GM19035 (cell line): Measurements from ENCODE around the gene NDUFB11.

Source experiments
- ATAC-seq: cut with Tn5 transposase; IDR thresholded peaks from one replicate; pipeline ENCODE4 v1.9.1; 2021; ENCODE audit not compliant: unreplicated experiment

Gene NDUFB11

GRCh38 chrX:47144626-47145394 is at the start of gene NDUFB11, which contains the start of gene RBM10:
Gene NDUFB11, minus strand, starts transcription at chrX:47144702. Its CDS starts 23 bp downstream, at chrX:47144679.
Gene RBM10, plus strand, starts transcription at chrX:47145221. Its CDS starts 2,261 bp downstream, at chrX:47147482.
- ATAC-seq, result peak; percentile 94

DNA sequence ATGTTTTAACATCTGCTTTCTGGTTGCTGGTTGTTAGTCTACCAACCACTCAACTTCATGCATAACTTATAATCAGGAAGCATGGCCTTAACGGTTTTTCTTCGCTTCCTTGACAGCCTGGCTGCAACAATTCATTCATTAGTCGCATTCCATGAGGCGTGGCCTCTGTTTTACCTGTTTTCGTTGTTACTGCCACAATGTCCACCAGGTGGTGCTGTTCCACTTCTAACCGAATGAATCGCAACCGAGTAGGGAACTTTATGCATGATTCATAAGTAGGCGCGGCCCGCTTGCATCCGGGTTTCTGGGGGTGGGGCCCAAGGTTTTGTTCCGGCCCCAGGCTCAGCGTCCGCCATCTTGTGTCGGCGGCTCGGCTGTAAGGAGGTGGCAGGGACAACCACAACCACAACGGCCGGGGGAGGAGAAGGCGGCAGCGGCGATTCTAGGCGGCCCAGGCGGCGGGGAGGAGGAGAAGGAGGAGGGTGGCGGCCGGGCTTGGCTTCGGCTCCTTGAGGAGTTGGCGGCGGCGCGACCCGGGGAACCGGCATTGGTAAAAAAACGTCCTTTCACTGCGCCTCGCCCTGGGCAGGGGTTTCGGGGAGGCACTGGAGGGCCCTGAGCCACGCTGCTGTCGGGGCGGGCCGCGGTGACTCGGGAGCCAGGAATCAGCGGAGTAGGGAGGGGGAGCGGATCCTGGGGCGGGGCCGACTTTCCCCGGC is 49.1 kb upstream of the NDUFB11 start, which contains the start of gene UBA1:
Gene UBA1, plus strand, starts transcription at position 355 of the 719 bp plus-strand sequence. CDS start 4,974 bp downstream, outside the sequence.
- ATAC-seq, result peak; percentile 70

- no peak for ATAC-seq
These were observed 47.4 kb upstream of the NDUFB11 start for GRCh38 chrX:47191806-47192401.

- no peak for ATAC-seq
These were observed 46.8 kb upstream of the NDUFB11 start for GRCh38 chrX:47191331-47191730.

- ATAC-seq, result peak; percentile 49
These were observed 46.2 kb upstream of the NDUFB11 start for GRCh38 chrX:47190445-47191269.

DNA sequence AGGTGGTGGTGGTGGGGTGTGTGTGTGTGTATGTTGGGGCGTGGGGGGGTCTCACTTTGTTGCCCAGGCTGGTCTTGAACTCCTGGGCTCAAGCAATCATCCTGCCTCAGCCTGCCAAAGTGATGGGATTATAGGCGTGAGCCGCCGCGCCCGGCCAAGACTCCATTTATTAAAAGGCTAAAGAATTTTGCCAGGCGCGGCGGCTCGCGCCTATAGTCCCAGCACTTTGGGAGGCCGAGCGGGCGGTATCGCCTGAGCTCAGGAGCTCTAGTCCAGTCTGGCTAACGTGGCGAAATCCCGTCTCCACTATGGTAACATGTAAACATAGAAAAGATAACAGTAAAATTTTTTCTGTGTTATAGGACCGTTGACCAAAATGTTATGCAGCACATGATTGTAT is 45.4 kb upstream of the NDUFB11 start:
- no peak for ATAC-seq

- no peak for ATAC-seq
These were observed 42.7 kb upstream of the NDUFB11 start for GRCh38 chrX:47187106-47187677.

GRCh38 chrX:47186096-47186740 is 41.7 kb upstream of the NDUFB11 start:
- no peak for ATAC-seq

DNA sequence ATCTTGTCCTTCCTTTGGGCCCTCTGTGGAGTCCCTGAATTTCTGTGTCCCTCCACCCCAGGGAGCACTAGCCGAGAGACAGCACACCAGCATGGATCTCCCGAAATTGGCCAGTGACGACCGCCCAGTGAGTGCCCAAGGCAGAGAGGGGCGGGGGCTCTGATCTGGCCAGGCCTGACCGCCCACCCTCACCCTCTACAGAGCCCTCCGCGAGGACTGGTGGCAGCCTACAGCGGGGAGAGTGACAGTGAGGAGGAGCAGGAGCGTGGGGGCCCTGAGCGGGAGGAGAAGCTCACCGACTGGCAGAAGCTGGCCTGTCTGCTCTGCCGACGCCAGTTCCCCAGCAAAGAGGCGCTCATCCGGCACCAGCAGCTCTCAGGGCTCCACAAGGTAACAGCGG is 40.7 kb upstream of the NDUFB11 start:
- no peak for ATAC-seq

DNA sequence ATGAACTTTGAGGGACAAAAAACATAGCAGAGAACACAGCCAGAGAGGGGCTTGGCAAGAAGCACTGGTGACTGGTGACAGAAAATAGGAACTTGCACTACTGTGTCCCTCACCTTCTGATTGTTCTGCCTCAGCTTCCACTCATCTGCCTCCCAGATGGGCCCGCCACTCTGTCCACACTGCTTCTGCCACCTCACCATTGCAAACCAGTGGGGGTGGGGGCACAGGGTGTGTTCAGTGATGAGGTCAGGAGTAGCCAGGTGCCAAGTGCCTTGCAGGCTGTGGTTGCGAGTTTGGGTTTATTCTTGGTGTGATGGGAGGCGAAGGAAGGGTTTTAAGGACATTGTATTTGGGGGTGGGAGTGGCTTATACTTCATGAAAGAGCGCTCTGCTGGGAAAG is 40.0 kb upstream of the NDUFB11 start:
- no peak for ATAC-seq

DNA sequence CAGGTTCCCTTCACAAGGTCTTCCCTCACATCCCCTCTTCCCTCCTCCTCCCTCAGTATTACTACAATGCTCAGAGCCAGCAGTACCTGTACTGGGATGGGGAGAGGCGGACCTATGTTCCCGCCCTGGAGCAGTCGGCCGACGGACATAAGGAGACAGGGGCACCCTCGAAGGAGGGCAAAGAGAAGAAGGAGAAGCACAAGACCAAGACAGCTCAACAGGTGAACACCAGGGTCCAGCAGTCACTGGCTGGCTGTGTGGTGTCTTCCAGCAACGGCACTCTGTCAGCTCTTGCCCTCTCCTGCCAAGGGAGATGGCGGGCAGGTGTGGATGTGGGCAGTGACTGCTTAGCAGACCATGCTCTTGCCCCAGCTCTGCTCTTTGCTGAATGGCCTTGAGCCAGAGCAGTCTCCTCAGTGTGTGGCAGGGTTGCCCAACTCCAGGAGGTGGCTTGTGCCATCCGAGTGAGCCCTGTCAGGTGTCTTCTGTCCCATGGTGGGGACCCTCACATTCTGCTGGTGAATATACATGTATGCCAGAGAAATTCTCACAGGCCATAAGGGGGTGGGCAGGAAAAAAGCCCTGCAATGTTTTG is 37.7 kb upstream of the NDUFB11 start:
- no peak for ATAC-seq

DNA sequence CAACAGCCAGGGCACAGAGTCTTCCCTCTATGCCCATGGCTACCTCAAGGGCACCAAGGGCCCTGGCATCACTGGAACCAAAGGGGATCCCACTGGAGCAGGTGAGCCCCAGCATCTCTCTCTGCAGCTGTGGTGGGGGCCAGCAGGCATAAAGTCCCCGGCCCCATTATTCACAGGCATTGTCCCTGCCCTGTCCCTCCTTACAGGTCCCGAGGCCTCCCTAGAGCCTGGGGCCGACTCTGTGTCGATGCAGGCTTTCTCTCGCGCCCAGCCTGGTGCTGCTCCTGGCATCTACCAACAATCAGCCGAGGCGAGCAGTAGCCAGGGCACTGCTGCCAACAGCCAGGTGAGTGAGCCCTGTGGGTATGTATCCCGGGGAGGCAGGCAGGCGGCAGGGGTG is 36.8 kb upstream of the NDUFB11 start:
- no peak for ATAC-seq

- no peak for ATAC-seq
These were observed 35.8 kb upstream of the NDUFB11 start for GRCh38 chrX:47180346-47180745.

- ATAC-seq, result no peak
These were observed 35.4 kb upstream of the NDUFB11 start for GRCh38 chrX:47179928-47180255.

DNA sequence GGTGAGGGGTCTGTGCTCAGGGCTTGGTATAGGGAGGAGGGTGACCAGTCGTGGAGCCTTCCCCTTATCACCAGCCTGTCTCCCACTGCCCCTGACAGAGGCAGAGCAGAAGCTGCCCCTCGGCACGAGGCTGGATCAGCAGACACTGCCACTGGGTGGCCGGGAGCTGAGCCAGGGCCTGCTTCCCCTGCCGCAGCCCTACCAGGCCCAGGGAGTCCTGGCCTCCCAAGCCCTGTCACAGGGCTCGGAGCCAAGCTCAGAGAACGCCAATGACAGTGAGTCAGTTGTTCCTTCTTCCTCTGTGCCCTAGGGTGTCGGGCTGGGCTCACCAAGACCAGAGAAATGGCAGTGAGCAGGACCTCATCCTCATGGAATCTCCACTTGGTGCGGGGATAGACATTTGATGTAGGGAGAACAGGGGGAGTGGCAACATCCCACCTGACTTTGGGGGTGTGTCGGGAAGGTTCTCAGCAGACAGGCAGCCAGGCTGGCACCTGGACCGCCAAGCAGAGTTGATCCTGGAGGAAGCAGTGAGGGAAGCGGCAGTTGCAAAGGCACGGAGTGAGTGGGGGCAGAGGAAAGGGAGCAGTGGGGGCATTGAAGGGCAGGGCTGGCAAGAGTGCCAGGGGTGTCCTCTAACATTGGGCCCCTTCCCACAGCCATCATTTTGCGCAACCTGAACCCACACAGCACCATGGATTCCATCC is 34.9 kb upstream of the NDUFB11 start:
- ATAC-seq, result no peak

- ATAC-seq, result no peak
These were observed 33.8 kb upstream of the NDUFB11 start for GRCh38 chrX:47178337-47178736.

- no peak for ATAC-seq
These were observed 32.6 kb upstream of the NDUFB11 start for GRCh38 chrX:47177079-47177478.

- ATAC-seq, result no peak
These were observed 31.7 kb upstream of the NDUFB11 start for GRCh38 chrX:47176101-47176740.

DNA sequence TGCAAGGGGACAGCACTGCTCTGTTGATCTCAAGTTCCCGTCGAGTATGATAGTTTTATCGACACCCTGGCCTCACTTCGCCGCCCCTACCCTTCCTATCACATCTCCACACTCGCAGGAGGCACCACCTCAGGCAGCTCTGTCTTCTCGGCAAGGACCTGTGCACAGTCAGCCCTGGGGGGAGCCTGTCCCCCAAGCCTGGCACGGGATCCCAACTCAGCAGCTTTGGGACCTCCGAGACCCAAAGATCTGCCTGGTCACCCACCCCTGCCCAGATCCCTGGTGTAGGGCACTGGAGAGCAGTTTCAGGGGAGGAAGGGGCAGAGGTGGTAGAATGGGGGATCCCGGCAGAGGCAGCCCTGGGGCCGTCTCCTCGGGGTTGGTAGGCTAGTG is 31.1 kb upstream of the NDUFB11 start:
- no peak for ATAC-seq
